Upper lobe of left lung (tissue), 6 donors: ENCODE results near the gene TFCP2. TPM values are rescaled to one million over a fixed set of nuclear protein-coding genes. Genes with fewer than 3 reads are reported as not detected.
A peak's percentile ranks its signal among the peaks of the same experiment; 100 is the strongest.

Source experiments
- ATAC-seq, 2 donors: fragments of 200-7000 bp; cut with Tn5 transposase; one replicate each; pipeline ENCODE4 v1.9.1; 2022; ENCODE audit warnings: mild to moderate bottlenecking in 2 of 2, moderate library complexity in 2 of 2; ENCODE audit not compliant: low FRiP score in 2 of 2
- DNase-seq, 2 donors: peaks; one replicate each; pipeline ENCODE4 v3.0.0-alpha.2; 2019 to 2020
- H3K27ac ChIP-seq, 4 donors: fragments of 200-600 bp; sonication (generic); one replicate each; pipeline ENCODE4 v1.5.1; 2016 to 2019
- H3K27me3 ChIP-seq, 4 donors: fragments of 200-600 bp; sonication (generic); one replicate each; pipeline ENCODE4 v1.5.1; 2017 to 2019
- H3K36me3 ChIP-seq, 4 donors: fragments of 200-600 bp; sonication (generic); one replicate each; pipeline ENCODE4 v1.5.1; 2016 to 2019
- H3K4me1 ChIP-seq, 4 donors: fragments of 200-600 bp; sonication (generic); one replicate each; pipeline ENCODE4 v1.5.1; 2018 to 2019
- H3K4me3 ChIP-seq, 4 donors: fragments of 200-600 bp; sonication (generic); one replicate each; pipeline ENCODE4 v1.5.1; 2017 to 2019; ENCODE audit warnings: mild to moderate bottlenecking in 2 of 4, moderate library complexity in 1 of 4
- H3K9me3 ChIP-seq, 4 donors: fragments of 200-600 bp; sonication (generic); one replicate each; pipeline ENCODE4 v1.5.1; 2018 to 2019
- CTCF ChIP-seq, 6 experiments: fragments of 450-650 bp in 4 of 6; fragments of 200-600 bp in 2 of 6; sonication (generic) in 2 of 6; IDR thresholded peaks; one replicate each; pipeline ENCODE4 v1.5.1; 2016 to 2019; ENCODE audit warnings: antibody characterized with exemption in 6 of 6
- EP300 ChIP-seq, 4 donors: sonication (generic); formaldehyde crosslinking; IDR thresholded peaks; one replicate each; pipeline ENCODE4 v1.5.1; 2017; ENCODE audit warnings: antibody characterized with exemption in 4 of 4, control low read depth in 2 of 4
- POLR2A ChIP-seq, 4 donors: fragments of 450-650 bp; IDR thresholded peaks; one replicate each; pipeline ENCODE4 v1.5.1; 2016 to 2017; ENCODE audit warnings: antibody characterized with exemption in 4 of 4, mild to moderate bottlenecking in 2 of 4
- POLR2AphosphoS5 ChIP-seq, 2 donors: sonication (generic); formaldehyde crosslinking; IDR thresholded peaks; one replicate each; pipeline ENCODE4 v1.5.1; 2017; ENCODE audit warnings: antibody characterized with exemption in 2 of 2
- WGBS, 2 donors: methylation state at CpG; one replicate each; pipeline ENCODE4 v1.1.5; 2017 to 2018; 5-methylcytosine and 5-hydroxymethylcytosine counted together
- total RNA-seq, 6 donors: library from RNA; depleted of rRNA in 4 of 6; stranded (reverse); fragments of >200 nt in 4 of 6; gene quantifications; one replicate each; pipeline versions ENCODE4 v1.1.0 to v1.2.1, GENCODE V29; 2016 to 2021
- donor health status: DM: no; HTN: no; CAD: no; lungs with moderate emphysema.
- donor health status: DM: no; HTN: yes; CAD: no; lungs with severe emphysema.

Gene TFCP2
- total RNA-seq, 6 donors from 2014 or later = 9.6 to 23.3 (median 20.0) TPM

DNA sequence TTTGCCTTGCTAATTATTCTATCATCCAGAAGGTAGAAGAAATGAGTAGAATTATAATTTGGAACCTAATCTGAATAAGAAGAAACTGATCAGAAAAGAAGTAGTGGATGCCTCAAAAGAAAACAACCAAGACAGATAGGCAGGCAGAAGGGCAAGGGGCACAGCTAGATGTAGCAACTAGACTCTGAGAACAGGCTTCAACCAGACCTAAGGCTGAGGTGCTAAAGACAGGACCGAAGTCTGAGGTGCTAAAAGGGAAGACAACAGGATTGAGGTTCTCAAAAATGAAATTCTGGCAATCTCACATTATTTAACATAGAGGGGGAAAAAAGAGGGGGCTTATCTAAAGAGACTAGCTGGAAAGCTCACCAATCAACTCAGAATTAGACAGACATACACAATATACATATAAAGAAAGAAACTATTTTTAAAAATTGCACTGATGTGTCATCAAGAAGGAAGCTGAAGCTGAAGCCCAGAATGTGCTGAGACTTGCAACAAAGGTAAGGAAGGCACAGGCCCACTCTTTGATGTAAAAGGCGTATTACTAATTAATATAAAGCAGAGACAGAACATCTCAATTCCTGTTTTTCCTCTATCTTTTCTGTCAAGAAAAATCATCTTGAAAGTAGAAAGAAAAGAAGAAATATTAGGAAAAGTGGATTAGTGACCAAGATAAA is 45.7 kb downstream of the TFCP2 start:
- H3K27ac ChIP-seq = no peak overlapping the region

GRCh38 chr12:51126297-51126696 is 46.6 kb downstream of the TFCP2 start:
- H3K27ac ChIP-seq = no peak overlapping the region
- no peaks in the 10 kb centered on the region for H3K9me3 ChIP-seq
- ATAC-seq (no peak), DNase-seq (no peak)
- no peaks in the 10 kb centered on the region for H3K27me3 ChIP-seq
- no peak overlapping the region for H3K4me3 ChIP-seq
- H3K4me1 ChIP-seq = no peaks in the 10 kb centered on the region
- H3K36me3 ChIP-seq = peaks cover 5 to 15% (median 8%) of the 10 kb centered on the region in 4 donors
- 93 to 94% methylated on average over 2 of the region's 2 CpGs for WGBS, 2 donors
- TF ChIP-seq POLR2AphosphoS5 (IDR thresholded peaks at IDR 0.05) (no peak), EP300 (IDR thresholded peaks at IDR 0.05) (no peak), POLR2A (IDR thresholded peaks at IDR 0.05) (no peak), CTCF (IDR thresholded peaks at IDR 0.05) (no peak)

More for the DNA sequence above, 45.7 kb downstream of the TFCP2 start:
- 95 to 100% methylated on average over 2 of the region's 2 CpGs for WGBS, 2 donors
- no peaks in the 10 kb centered on the region for H3K4me1 ChIP-seq
- peaks cover 5 to 15% (median 8%) of the 10 kb centered on the region in 4 donors for H3K36me3 ChIP-seq
- ATAC-seq = no peak
- no peaks in the 10 kb centered on the region for H3K9me3 ChIP-seq
- TF ChIP-seq POLR2A (IDR thresholded peaks at IDR 0.05) = no peak
- no peak for TF ChIP-seq POLR2AphosphoS5 (IDR thresholded peaks at IDR 0.05)
- no peak for TF ChIP-seq EP300 (IDR thresholded peaks at IDR 0.05)
- TF ChIP-seq CTCF (IDR thresholded peaks at IDR 0.05) = no peak
- DNase-seq = no peak
- H3K4me3 ChIP-seq = no peak overlapping the region
- H3K27me3 ChIP-seq = no peaks in the 10 kb centered on the region

- Histone ChIP-seq H3K27me3 (no peaks in the 10 kb centered on the region), H3K9me3 (no peaks in the 10 kb centered on the region), H3K4me1 (peaks cover 0 to 3% (median 0%) of the 10 kb centered on the region in 4 donors), H3K36me3 (peaks cover 5 to 15% (median 8%) of the 10 kb centered on the region in 4 donors), H3K27ac (no peak overlapping the region), H3K4me3 (no peak overlapping the region)
- ATAC-seq (no peak), DNase-seq (peak in 1 of 2 donors; percentile 45)
- TF ChIP-seq CTCF (IDR thresholded peaks at IDR 0.05) (no peak), POLR2A (IDR thresholded peaks at IDR 0.05) (no peak), EP300 (IDR thresholded peaks at IDR 0.05) (no peak), POLR2AphosphoS5 (IDR thresholded peaks at IDR 0.05) (no peak)
- 94 to 100% methylated on average over 5 to 14 of the region's 14 CpGs for WGBS, 2 donors
Observed at GRCh38 chr12:51124504-51124903, 48.4 kb downstream of the TFCP2 start.

GRCh38 chr12:51122844-51123243 is 50.1 kb downstream of the TFCP2 start:
- Histone ChIP-seq H3K4me1 (peaks cover 0 to 3% (median 0%) of the 10 kb centered on the region in 4 donors), H3K27ac (no peak overlapping the region), H3K4me3 (no peak overlapping the region), H3K27me3 (no peaks in the 10 kb centered on the region), H3K9me3 (no peaks in the 10 kb centered on the region), H3K36me3 (peaks cover 5 to 26% (median 8%) of the 10 kb centered on the region in 4 donors)
- DNase-seq (no peak), ATAC-seq (no peak)
- TF ChIP-seq CTCF (IDR thresholded peaks at IDR 0.05) (no peak), POLR2AphosphoS5 (IDR thresholded peaks at IDR 0.05) (no peak), POLR2A (IDR thresholded peaks at IDR 0.05) (no peak)

DNA sequence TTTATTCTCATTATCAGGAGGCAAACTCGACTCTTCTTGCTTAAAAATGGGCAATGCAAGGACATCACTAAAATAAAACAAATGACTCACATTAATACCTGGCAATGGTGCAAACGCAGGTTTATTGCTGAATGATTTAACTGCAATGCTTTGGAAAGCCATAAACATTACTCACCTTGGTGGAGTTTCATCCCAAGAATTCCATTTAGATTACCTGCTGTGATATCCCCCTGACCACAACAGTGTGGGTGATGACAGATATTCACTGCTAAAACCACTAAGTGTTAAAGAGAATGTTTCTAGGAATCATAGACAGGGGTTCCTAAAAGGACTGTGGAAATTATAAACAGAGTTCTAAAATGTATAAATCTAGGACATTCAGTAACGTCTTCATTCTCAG is 54.2 kb downstream of the TFCP2 start:
- ATAC-seq = no peak
- Histone ChIP-seq H3K4me3 (no peak overlapping the region), H3K36me3 (peaks cover 0 to 44% (median 11%) of the 10 kb centered on the region in 4 donors), H3K4me1 (peaks cover 0 to 3% (median 0%) of the 10 kb centered on the region in 4 donors), H3K9me3 (no peaks in the 10 kb centered on the region), H3K27ac (no peak overlapping the region), H3K27me3 (no peaks in the 10 kb centered on the region)
- TF ChIP-seq EP300 (IDR thresholded peaks at IDR 0.05) = no peak
- TF ChIP-seq POLR2A (IDR thresholded peaks at IDR 0.05) = no peak
- TF ChIP-seq CTCF (IDR thresholded peaks at IDR 0.05) = no peak
- TF ChIP-seq POLR2AphosphoS5 (IDR thresholded peaks at IDR 0.05) = no peak
- WGBS, 2 donors = 91 to 94% methylated on average over 3 of the region's 3 CpGs
- DNase-seq = no peak
